NT2/D1 (cell line): ENCODE data around the gene NOC2L.

Source experiments
- SUZ12 ChIP-seq: IDR thresholded peaks from 2 replicates; pipeline ENCODE4 v1.6.1; 2011; ENCODE audit not compliant: insufficient read length, insufficient read depth; ENCODE audit errors: extremely low read depth
- YY1 ChIP-seq: IDR thresholded peaks from 2 replicates; pipeline ENCODE4 v1.6.1; 2011; ENCODE audit not compliant: insufficient read length, insufficient read depth

DNA sequence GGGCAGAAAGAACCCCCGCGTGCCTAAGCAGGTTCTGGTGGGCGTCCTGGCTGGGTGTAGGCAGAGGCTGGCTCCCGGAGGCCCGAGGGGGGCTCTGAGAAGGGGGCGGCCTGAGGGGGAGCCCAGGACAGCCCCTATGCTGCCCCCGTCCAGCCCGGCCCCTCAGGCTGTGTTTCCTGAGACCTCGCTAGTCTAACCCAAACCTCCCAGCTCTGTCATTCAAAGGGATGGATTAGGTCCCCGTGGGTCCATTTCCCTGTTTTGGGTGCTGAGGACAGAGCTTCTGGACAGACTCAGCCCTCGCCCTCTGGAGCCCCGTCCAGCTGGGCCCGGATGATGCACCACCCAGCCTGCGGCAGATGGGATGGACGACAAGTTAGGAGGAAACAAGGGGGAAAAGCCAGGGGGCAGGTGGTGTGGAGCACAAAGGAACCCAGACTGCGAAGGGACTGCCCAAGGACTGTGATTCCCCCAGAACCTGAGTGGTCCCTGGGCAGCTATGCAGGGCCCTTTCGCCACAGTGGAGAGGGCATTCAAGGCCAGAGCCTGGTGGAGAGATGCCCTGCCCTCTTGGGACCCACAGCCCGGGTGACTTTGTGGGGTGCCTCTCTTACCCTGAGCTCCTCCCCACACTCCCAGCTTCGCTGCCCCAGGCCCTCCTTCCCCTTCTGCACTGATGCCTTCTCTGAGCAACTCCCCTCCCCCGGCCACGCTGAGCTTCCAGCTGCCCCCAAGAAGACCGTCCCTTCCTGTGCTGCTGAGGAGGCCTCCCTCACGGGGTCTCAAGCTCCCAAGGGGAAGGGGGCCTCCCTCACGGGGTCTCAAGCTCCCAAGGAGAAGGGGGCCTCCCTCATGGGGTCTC lies 38.0 kb upstream of the NOC2L start:
- TF ChIP-seq SUZ12 (no peak), YY1 (no peak)
